Stomach (tissue), 9 donors: Measurements from ENCODE around the gene PALM3. TPM values are rescaled to one million over a fixed set of nuclear protein-coding genes. Genes with fewer than 3 reads are reported as not detected.
A peak's percentile ranks its signal among the peaks of the same experiment; 100 is the strongest.
"Not testable (repeated sequence)": the region's sequence is repeated elsewhere in the genome, so short reads cannot be mapped to it uniquely, and the experiment has no call there.

ENCODE experiments used
- DNase-seq, 2 donors: peaks; one replicate each; pipeline versions ENCODE4 v3.0.0 to v3.0.0-alpha.2; 2013 to 2019
- H3K27ac ChIP-seq, 5 donors: fragments of 200-600 bp in 4 of 5; sonication (generic) in 4 of 5; one replicate each; pipeline ENCODE4 v1.5.1; 2013 to 2019; ENCODE audit warnings: mild to moderate bottlenecking in 1 of 5, moderate library complexity in 1 of 5
- H3K27me3 ChIP-seq, 3 donors: fragments of 200-600 bp; sonication (generic); one replicate each; pipeline ENCODE4 v1.5.1; 2017 to 2019; ENCODE audit warnings: mixed run types in 1 of 3
- H3K36me3 ChIP-seq, 4 donors: fragments of 200-600 bp; sonication (generic); 1 replicate in 3 of 4; 2 replicates in 1 of 4; pipeline ENCODE4 v1.5.1; 2016 to 2019
- H3K4me1 ChIP-seq, 4 donors: fragments of 200-600 bp; sonication (generic); one replicate each; pipeline ENCODE4 v1.5.1; 2016 to 2019
- H3K4me3 ChIP-seq, 4 donors: fragments of 200-600 bp; sonication (generic) in 3 of 4; one replicate each; pipeline ENCODE4 v1.5.1; 2016 to 2019; ENCODE audit warnings: mild to moderate bottlenecking in 1 of 4
- H3K9me3 ChIP-seq, 4 donors: fragments of 200-600 bp; sonication (generic); one replicate each; pipeline ENCODE4 v1.5.1; 2016 to 2019
- EP300 ChIP-seq: sonication (generic); formaldehyde crosslinking; IDR thresholded peaks from one replicate; pipeline ENCODE4 v1.6.1; 2017; ENCODE audit warnings: antibody characterized with exemption
- POLR2A ChIP-seq, 4 donors: fragments of 450-650 bp; IDR thresholded peaks; one replicate each; pipeline ENCODE4 v1.6.1; 2016; ENCODE audit warnings: antibody characterized with exemption in 4 of 4, control low read depth in 2 of 4, mild to moderate bottlenecking in 1 of 4, moderate library complexity in 1 of 4
- POLR2AphosphoS5 ChIP-seq, 3 donors: sonication (generic); formaldehyde crosslinking; IDR thresholded peaks; one replicate each; pipeline ENCODE4 v1.6.1; 2016; ENCODE audit warnings: antibody characterized with exemption in 3 of 3
- WGBS, 5 donors: extraction: QIAGEN DNeasy Blood & Tissue Kit in 3 of 5; methylation state at CpG; one replicate each; pipeline versions ENCODE4 v1.1.5 to v1.1.7; 2013 to 2018; 5-methylcytosine and 5-hydroxymethylcytosine counted together
- intact Hi-C: fragments of 100-400 bp; cut with DNase I; formaldehyde crosslinking; loops from one replicate; pipeline ENCODE4 v1.15.1; 2023; ENCODE audit warnings: low total_unique reads
- polyA plus RNA-seq, 3 donors: library from polyadenylated mRNA; stranded (reverse); fragments of 200-250 nt; gene quantifications; one replicate each; pipeline ENCODE4 v1.2.3, GENCODE V29; 2013
- total RNA-seq, 5 donors: library from RNA; depleted of rRNA; stranded (reverse); fragments of >200 nt; gene quantifications; one replicate each; pipeline versions ENCODE4 v1.1.0 to v1.2.3, GENCODE V29; 2014 to 2016
- TF ChIP-seq, protein P1 (sequence below), 7 experiments: fragments of 450-650 bp in 4 of 7; fragments of 200-600 bp in 3 of 7; sonication (generic) in 3 of 7; IDR thresholded peaks; one replicate each; pipeline ENCODE4 v1.5.1; 2016 to 2019; ENCODE audit warnings: antibody characterized with exemption in 7 of 7, control low read depth in 2 of 7, mild to moderate bottlenecking in 1 of 7
- donor health status: healthy with polysubstance abuse.
- donor health status: Bipolar disorder and iron deficiency.
- donor health status: healthy.

Gene PALM3
- total and polyA plus RNA-seq, 8 donors, result 4.2 to 141 (median 21.6) TPM

DNA sequence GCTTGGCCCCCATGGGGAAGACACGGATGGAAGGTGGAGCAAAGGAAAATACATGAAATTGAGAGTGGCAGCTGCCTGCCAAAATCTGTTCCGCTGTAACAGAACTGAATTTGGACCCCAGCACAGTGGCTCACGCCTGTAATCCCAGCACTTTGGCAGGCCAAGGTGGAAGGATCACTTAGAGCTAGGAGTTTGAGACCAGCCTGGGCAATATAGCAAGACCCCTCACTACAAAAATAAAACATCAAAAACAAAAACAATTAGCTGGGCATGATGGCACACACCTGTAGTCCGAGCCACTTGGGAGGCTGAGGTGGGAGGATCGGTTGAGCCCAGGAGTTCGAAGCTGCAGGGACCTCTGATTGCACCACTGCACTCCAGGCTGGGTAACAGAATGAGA is 9.4 kb downstream of the PALM3 start:
- WGBS, 5 donors, result 72 to 82% (median 78%) methylated on average over 6 of the region's 6 CpGs
- no peak for TF ChIP-seq POLR2AphosphoS5 (IDR thresholded peaks at IDR 0.05)
- TF ChIP-seq, protein P1, sequence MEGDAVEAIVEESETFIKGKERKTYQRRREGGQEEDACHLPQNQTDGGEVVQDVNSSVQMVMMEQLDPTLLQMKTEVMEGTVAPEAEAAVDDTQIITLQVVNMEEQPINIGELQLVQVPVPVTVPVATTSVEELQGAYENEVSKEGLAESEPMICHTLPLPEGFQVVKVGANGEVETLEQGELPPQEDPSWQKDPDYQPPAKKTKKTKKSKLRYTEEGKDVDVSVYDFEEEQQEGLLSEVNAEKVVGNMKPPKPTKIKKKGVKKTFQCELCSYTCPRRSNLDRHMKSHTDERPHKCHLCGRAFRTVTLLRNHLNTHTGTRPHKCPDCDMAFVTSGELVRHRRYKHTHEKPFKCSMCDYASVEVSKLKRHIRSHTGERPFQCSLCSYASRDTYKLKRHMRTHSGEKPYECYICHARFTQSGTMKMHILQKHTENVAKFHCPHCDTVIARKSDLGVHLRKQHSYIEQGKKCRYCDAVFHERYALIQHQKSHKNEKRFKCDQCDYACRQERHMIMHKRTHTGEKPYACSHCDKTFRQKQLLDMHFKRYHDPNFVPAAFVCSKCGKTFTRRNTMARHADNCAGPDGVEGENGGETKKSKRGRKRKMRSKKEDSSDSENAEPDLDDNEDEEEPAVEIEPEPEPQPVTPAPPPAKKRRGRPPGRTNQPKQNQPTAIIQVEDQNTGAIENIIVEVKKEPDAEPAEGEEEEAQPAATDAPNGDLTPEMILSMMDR (IDR thresholded peaks at IDR 0.05), result no peak
- TF ChIP-seq EP300, result no peak
- no peak for TF ChIP-seq POLR2A (IDR thresholded peaks at IDR 0.05)
- no peak for DNase-seq

GRCh38 chr19:14051980-14052379 is 9.9 kb downstream of the PALM3 start:
- no peak for TF ChIP-seq POLR2AphosphoS5 (IDR thresholded peaks at IDR 0.05)
- TF ChIP-seq, protein P1 (IDR thresholded peaks at IDR 0.05), result no peak
- TF ChIP-seq EP300, result no peak
- TF ChIP-seq POLR2A (IDR thresholded peaks at IDR 0.05), result no peak
- no peak overlapping the region for H3K4me3 ChIP-seq
- H3K4me1 ChIP-seq, result peaks cover 0 to 5% (median 3%) of the 10 kb centered on the region in 4 donors
- peaks cover 3 to 38% (median 34%) of the 10 kb centered on the region in 4 donors for H3K36me3 ChIP-seq
- peaks cover 0 to 7% (median 0%) of the 10 kb centered on the region in 4 donors for H3K9me3 ChIP-seq
- WGBS, 5 donors, result 64 to 72% (median 71%) methylated on average over 5 to 9 of the region's 9 CpGs
- intact Hi-C loops, result loop anchor here (10.0 kb wide), 1 partner anchor 167 kb away; no protein-coding TSS in a partner anchor
- H3K27me3 ChIP-seq, result peaks cover 0 to 10% (median 0%) of the 10 kb centered on the region in 3 donors
- H3K27ac ChIP-seq, result no peak overlapping the region
- no peak for DNase-seq

More for the DNA sequence above, 9.4 kb downstream of the PALM3 start:
- intact Hi-C loops, result loop anchor here (10.0 kb wide), 1 partner anchor 168 kb away; no protein-coding TSS in a partner anchor
- Histone ChIP-seq H3K9me3 (peaks cover 0 to 7% (median 0%) of the 10 kb centered on the region in 4 donors), H3K4me3 (no peak overlapping the region), H3K4me1 (peaks cover under 1 to 10% (median 8%) of the 10 kb centered on the region in 4 donors), H3K36me3 (peaks cover 3 to 38% (median 34%) of the 10 kb centered on the region in 4 donors), H3K27me3 (peaks cover 0 to 15% (median 0%) of the 10 kb centered on the region in 3 donors), H3K27ac (no peak overlapping the region)

GRCh38 chr19:14050961-14051360 is 10.9 kb downstream of the PALM3 start:
- intact Hi-C loops, result loop anchor here (10.0 kb wide), 1 partner anchor 166 kb away; no protein-coding TSS in a partner anchor
- WGBS, 5 donors, result 92 to 95% (median 93%) methylated on average over 11 of the region's 11 CpGs
- peaks cover 3 to 38% (median 31%) of the 10 kb centered on the region in 4 donors for H3K36me3 ChIP-seq
- not testable (repeated sequence) for H3K27ac ChIP-seq, H3K4me3 ChIP-seq, H3K27me3 ChIP-seq, H3K4me1 ChIP-seq, H3K9me3 ChIP-seq, DNase-seq

- no peaks in the 10 kb centered on the region for H3K4me1 ChIP-seq
- H3K27me3 ChIP-seq, result no peaks in the 10 kb centered on the region
- H3K4me3 ChIP-seq, result no peak overlapping the region
- 96 to 100% (median 97%) methylated on average over 4 of the region's 4 CpGs for WGBS, 5 donors
- peaks cover 3 to 37% (median 29%) of the 10 kb centered on the region in 4 donors for H3K36me3 ChIP-seq
- no peak for DNase-seq
- no peak overlapping the region for H3K27ac ChIP-seq
- no peak for TF ChIP-seq POLR2AphosphoS5 (IDR thresholded peaks at IDR 0.05)
- TF ChIP-seq, protein P1 (IDR thresholded peaks at IDR 0.05), result no peak
- peaks cover 0 to 7% (median 0%) of the 10 kb centered on the region in 4 donors for H3K9me3 ChIP-seq
- intact Hi-C loops, result loop anchor here (10.0 kb wide), 1 partner anchor 166 kb away; no protein-coding TSS in a partner anchor
Measured at GRCh38 chr19:14050512-14050911, 11.4 kb downstream of the PALM3 start.

DNA sequence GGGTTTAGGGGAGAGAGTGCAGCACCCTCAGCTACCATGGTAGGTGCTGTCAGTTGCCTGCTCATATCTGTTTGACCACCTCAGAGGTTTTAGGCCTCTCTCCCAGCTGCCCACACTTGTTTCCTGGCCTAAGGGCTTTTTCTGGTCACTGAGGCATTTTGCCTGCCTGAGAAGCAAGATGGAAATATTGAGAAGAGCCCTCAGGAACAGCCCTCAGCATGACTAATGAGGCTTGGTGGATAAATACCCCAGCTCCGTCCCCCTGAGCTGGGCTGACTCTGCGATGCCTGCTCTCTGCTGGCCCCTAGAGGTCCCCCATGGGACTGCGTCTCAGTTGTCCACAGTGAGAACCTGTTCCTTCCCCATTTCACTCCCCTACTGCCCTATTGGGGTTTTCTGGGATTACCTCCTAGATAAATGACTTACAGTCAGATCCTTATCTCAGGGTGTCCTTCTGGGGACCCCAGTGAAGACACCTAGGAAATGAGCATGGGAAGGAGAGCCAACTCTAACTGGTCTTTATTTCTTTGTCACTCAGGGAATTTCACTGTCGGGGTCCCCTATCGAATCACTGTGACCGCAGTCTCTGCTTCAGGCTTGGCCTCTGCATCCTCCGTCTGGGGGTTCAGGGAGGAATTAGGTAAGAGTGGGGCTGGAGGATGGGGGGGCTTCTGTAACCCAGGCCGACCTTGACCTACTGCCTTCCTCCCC is 13.3 kb downstream of the PALM3 start:
- Histone ChIP-seq H3K36me3 (peaks cover 3 to 34% (median 17%) of the 10 kb centered on the region in 4 donors), H3K27ac (no peak overlapping the region), H3K4me1 (no peaks in the 10 kb centered on the region), H3K27me3 (no peaks in the 10 kb centered on the region), H3K4me3 (no peak overlapping the region), H3K9me3 (peaks cover 0 to 6% (median 0%) of the 10 kb centered on the region in 4 donors)
- intact Hi-C loops, result no loop called here
- WGBS, 5 donors, result 66 to 86% (median 80%) methylated on average over 7 to 8 of the region's 8 CpGs
- no peak for TF ChIP-seq POLR2A (IDR thresholded peaks at IDR 0.05)
- TF ChIP-seq, protein P1 (IDR thresholded peaks at IDR 0.05), result peak in 5 of 7 experiments; percentile 43 to 72 (median 58)
- peak; percentile 65 for DNase-seq

GRCh38 chr19:14047866-14048265 is 14.0 kb downstream of the PALM3 start:
- H3K4me1 ChIP-seq, H3K4me3 ChIP-seq, intact Hi-C loops, H3K27me3 ChIP-seq, DNase-seq, H3K9me3 ChIP-seq, H3K27ac ChIP-seq: not testable (repeated sequence)
- H3K36me3 ChIP-seq, result peaks cover 3 to 28% (median 13%) of the 10 kb centered on the region in 4 donors
- 93 to 99% (median 98%) methylated on average over 10 of the region's 10 CpGs for WGBS, 5 donors
